ENCODE measurements around the gene PFDN2.

DNA sequence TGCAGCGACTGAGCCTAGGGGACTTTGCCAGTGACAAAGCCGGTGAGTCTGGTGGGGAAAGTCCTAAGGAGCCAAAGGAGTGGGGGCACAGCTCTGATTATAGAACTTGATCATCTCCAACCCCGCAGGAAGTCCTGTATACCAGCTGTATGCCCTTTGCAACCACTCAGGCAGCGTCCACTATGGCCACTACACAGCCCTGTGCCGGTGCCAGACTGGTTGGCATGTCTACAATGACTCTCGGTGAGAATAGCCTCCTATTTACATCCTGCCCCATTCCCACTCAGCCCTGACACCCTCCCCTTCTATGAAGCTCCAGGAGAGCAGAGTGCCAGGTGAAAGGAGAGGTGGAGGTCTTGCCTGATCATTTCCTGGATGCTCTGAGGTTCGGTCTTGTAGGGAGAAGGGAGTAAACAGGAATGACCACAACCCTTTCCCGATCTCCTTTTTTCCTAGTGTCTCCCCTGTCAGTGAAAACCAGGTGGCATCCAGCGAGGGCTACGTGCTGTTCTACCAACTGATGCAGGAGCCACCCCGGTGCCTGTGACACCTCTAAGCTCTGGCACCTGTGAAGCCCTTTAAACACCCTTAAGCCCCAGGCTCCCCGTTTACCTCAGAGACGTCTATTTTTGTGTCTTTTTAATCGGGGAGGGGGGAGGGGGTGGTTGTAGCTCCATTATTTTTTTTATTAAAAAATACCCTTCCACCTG is 47.2 kb upstream of the PFDN2 start:
- TF ChIP-seq, protein P1, sequence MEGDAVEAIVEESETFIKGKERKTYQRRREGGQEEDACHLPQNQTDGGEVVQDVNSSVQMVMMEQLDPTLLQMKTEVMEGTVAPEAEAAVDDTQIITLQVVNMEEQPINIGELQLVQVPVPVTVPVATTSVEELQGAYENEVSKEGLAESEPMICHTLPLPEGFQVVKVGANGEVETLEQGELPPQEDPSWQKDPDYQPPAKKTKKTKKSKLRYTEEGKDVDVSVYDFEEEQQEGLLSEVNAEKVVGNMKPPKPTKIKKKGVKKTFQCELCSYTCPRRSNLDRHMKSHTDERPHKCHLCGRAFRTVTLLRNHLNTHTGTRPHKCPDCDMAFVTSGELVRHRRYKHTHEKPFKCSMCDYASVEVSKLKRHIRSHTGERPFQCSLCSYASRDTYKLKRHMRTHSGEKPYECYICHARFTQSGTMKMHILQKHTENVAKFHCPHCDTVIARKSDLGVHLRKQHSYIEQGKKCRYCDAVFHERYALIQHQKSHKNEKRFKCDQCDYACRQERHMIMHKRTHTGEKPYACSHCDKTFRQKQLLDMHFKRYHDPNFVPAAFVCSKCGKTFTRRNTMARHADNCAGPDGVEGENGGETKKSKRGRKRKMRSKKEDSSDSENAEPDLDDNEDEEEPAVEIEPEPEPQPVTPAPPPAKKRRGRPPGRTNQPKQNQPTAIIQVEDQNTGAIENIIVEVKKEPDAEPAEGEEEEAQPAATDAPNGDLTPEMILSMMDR (IDR thresholded peaks at IDR 0.05): no peak
- no peak for TF ChIP-seq POLR2AphosphoS5 (IDR thresholded peaks at IDR 0.05)
